A673 (cell line): Measurements from ENCODE around the gene COL5A3.

ENCODE experiments used
- EZH2 ChIP-seq: fragments of 200-600 bp; sonication (generic); IDR thresholded peaks from 2 replicates; pipeline ENCODE4 v1.6.1; 2017; ENCODE audit warnings: borderline replicate concordance, low read depth, mild to moderate bottlenecking, mixed read lengths, antibody characterized with exemption, low read length; ENCODE audit not compliant: poor library complexity, severe bottlenecking
- TF ChIP-seq, protein P1 (sequence below): fragments of 300-800, 200-600 bp; sonication (generic); conservative IDR thresholded peaks from 2 replicates; pipeline ENCODE4 v1.5.1; 2017; ENCODE audit warnings: low read depth, mild to moderate bottlenecking, antibody characterized with exemption, low read length, moderate library complexity, mixed read lengths

GRCh38 chr19:10006752-10007323 lies 3.5 kb downstream of the COL5A3 start:
- TF ChIP-seq, protein P1, sequence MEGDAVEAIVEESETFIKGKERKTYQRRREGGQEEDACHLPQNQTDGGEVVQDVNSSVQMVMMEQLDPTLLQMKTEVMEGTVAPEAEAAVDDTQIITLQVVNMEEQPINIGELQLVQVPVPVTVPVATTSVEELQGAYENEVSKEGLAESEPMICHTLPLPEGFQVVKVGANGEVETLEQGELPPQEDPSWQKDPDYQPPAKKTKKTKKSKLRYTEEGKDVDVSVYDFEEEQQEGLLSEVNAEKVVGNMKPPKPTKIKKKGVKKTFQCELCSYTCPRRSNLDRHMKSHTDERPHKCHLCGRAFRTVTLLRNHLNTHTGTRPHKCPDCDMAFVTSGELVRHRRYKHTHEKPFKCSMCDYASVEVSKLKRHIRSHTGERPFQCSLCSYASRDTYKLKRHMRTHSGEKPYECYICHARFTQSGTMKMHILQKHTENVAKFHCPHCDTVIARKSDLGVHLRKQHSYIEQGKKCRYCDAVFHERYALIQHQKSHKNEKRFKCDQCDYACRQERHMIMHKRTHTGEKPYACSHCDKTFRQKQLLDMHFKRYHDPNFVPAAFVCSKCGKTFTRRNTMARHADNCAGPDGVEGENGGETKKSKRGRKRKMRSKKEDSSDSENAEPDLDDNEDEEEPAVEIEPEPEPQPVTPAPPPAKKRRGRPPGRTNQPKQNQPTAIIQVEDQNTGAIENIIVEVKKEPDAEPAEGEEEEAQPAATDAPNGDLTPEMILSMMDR = no peak
- TF ChIP-seq EZH2 = no peak
